HG03103 (cell line): ENCODE data around the gene TMEM273.

Experiments
- ATAC-seq: cut with Tn5 transposase; IDR thresholded peaks from one replicate; pipeline ENCODE4 v1.9.1; 2021; ENCODE audit warnings: low read depth; ENCODE audit not compliant: unreplicated experiment

TMEM273 gene

GRCh38 chr10:49149881-49150280 is 38.3 kb downstream of the TMEM273 start:
- ATAC-seq, result no peak

DNA sequence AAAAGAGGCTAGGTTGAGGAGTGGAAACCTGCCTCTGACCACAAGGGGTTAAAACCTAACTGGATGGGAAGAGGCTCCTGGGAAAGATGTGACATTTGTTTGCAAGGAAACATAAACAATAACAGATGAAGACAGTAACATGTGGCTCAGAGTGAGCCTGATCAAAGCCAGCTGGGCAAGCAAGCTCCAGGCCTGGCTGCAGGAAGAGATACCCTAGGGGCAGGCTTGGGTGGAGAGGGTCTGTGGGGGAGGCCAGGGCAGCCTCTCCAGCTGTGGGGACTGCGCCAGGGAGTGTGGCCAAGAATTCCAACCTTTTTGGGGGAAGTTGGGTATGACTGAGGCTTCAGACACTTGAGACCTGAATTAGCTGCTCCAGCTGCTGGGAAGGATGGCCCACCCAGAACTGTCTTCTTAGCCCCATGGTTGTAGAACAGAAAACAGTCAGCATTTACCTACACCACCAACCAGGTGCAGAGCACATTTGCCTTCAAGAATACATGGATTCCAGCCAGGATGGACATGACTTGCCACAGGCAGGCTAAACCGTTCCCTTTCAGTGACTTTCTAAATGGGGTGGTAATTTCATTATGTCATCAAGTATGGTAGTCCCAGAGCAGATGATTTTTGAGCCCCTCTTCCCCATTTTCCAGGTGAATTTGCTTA is 44.0 kb downstream of the TMEM273 start:
- ATAC-seq, result no peak

- ATAC-seq, result no peak
These were observed 44.9 kb downstream of the TMEM273 start for GRCh38 chr10:49143249-49143648.

GRCh38 chr10:49141541-49142332 is 46.5 kb downstream of the TMEM273 start:
- no peak for ATAC-seq

- no peak for ATAC-seq
These were observed 47.6 kb downstream of the TMEM273 start for GRCh38 chr10:49140304-49141177.

- ATAC-seq, result no peak
These were observed 48.4 kb downstream of the TMEM273 start for GRCh38 chr10:49139846-49140195.

DNA sequence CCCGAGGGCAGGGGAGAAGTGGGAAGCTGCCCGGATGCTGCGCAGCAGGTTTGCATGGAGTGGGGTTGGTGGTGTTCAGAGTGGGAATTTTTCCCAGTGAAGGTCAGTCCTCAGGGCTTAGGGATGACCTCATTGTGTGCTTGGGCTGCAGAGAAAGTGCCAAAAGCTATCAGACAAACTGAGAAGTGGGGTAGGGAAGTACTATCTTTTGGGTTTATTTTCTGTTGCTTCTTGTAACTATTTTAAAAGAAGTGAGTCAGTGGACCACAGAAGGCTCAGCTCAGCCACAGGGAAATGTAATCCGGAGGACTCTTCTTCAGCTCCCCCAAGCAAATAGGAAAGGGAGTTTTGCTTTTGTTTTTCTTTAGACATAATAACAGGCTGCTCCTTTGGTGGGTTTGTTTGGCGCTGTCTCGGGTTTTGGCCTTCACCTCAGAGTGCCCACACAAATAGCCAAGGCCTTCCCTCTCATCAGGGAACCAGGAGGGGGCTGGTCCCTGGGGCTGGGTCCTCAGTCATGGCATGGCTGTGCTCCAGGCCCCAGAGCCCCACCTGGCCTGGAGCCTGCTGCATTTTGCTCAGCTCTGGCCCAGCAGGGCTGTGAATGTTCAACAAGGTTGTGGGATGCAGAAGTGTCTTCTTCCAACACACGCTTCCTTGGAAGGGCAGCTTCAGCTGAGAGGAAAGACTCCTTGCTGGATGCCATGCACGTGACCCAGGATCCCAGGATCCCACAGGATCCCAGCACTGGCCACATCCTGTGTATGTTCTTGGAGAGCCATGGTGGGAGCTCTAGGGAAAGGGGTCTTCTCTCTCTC is 49.0 kb downstream of the TMEM273 start:
- ATAC-seq, result no peak

GRCh38 chr10:49138361-49138891 is 49.8 kb downstream of the TMEM273 start:
- ATAC-seq, result no peak

- no peak for ATAC-seq
These were observed 51.7 kb downstream of the TMEM273 start for GRCh38 chr10:49136525-49136924.

DNA sequence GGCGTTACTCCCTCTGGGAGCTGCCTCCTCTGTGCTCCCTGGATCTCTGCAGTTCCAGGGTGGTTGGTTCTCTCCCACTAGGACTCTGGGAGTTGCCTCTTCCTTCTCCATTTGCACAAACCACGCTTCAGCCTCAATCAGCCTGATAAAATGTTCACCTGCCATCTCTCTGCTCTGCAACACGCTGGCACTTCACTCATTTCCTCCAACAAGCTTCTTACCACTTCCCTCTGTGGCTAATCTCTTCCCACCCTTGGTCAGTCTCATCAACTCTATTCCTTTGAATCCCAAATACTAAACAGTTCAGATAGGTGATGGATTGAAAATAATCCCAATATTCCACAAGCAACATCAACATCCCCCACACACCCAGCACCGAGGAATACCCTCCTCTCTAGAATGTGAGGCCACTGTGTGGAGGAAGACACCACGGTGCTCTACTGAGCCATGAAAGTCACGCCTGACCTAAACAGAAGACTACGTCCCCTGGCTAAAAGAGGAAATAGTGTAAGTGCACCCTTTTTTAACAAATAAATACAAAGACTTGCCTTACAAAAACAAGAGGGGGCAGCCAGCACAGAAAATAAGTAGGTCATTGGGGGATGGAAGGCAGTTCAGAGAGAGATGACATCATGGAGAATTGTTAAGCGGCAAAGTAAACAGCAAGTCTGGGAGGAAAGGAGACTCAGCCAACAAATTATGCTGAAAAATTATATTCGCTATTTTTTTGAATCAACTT is 52.4 kb downstream of the TMEM273 start:
- ATAC-seq, result no peak

DNA sequence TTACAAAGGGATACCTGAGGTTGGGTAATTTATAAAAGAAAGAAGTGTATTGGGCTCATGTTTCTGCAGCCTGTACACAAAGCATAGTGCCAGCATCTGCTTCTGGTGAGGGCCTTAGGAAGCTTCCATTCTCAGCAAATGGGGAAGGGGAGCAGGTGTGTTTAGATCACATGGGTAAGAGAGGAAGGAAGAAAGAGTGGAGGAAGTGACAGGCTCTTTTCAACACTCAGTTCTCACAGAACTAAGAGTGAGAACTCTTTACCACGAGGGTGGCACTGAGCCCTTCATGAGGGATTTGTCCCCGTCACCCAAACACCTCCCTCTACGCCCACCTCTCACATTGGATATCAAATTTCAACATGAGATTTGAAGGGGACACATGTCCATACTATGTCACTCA is 53.9 kb downstream of the TMEM273 start:
- no peak for ATAC-seq

- no peak for ATAC-seq
These were observed 54.4 kb downstream of the TMEM273 start, which contains the start of gene FAM170B for GRCh38 chr10:49133706-49134248. FAM170B (minus strand) TSS chr10:49134021; CDS start chr10:49133918, 103 bp downstream.

DNA sequence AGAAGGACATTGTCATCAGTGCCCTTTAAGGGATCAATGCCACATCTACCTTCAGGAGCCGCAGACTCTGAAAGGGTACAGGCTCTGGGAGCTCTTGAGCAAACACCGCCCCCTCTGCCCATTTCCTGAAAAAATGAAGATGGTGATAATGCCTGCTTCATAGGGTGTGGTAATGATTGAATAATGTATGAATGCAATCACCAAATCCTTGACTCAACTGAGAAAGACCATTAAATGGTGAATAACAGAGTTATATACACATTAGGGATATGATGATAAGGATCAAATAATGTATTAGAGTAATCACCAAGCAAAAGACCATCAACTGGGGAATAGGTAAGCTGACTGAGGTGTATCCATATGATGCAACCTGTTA is 55.8 kb downstream of the TMEM273 start:
- no peak for ATAC-seq

- ATAC-seq, result no peak
These were observed 56.5 kb downstream of the TMEM273 start for GRCh38 chr10:49131507-49132361.

GRCh38 chr10:49129376-49129775 is 58.8 kb downstream of the TMEM273 start:
- ATAC-seq, result no peak

DNA sequence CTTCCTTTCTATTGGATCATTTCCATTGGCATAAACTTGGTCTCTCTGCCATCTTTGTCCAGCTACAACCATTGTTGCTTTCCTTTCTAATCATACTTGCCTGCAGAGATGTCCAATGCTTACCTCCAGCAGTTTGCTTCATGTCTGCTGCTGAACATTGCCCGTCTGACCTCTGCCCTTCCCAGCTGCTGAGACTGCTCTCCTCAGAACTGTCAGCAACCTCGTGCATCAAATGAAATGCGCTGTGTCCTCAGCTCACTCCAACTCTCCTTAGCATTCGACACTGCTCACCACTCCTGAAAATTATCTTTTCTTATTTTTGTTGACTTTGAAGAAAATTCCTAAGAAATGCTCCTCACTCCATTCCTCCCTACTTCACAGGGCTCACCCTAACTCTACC is 59.3 kb downstream of the TMEM273 start:
- no peak for ATAC-seq

DNA sequence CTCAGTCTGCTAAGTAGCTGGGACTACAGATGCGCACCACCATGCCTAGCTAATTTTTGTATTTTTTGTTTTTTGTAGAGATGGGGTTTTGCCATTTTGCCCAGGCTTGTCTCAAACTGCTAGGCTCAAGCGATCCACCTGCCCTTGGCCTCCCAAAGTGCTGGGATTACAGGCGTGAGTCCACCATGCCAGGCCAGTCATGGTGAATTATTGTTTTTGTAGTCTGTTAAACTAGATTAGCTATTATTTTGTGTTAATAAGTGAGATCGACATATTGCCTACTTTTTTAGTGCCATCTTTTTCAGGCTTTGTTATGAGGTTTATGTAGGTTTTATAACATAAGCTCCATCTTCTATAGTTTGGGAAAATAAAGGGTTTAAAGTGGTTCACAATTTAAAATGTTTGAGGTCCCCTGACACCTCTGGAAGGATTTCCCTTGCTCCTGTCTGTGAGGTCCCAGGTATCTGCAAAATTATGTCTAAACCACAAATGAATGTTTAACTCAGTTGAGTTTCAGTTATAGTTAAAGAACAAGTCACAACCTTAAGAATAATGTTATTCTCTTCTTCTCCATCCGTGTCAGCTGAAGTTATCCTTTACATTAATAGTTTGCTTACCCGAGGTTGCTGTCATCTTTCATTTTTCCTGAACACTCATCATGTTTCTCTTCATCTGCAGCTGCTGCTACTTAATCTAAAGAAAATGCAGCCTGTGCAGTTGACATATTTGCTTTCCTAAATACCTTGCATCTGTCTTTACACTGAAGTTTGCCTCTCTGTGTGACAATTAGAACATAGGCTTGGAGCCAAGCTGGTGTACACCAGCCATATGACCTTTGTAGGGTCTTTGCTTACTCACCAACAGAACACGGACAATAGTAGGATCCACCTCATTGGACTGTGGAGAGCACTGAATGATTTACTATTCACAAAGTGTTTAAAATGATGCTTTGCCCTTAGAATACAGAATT is 63.9 kb downstream of the TMEM273 start:
- no peak for ATAC-seq
